Epithelial cell of proximal tubule (primary cell): ENCODE results near the gene BBS9. TPM values are rescaled to one million over a fixed set of nuclear protein-coding genes. Genes with fewer than 3 reads are reported as not detected.

ENCODE experiments used
- DNase-seq: peaks from one replicate; pipeline ENCODE4 v3.0.0-alpha.2; 2011; ENCODE audit warnings: low read depth
- H3K4me3 ChIP-seq: 2 replicates; pipeline ENCODE4 v1.5.1; 2011; ENCODE audit warnings: low read depth, mild to moderate bottlenecking, low read length
- CTCF ChIP-seq: conservative IDR thresholded peaks from 2 replicates; pipeline ENCODE4 v1.5.1; 2012; ENCODE audit warnings: low read depth, mild to moderate bottlenecking, low read length
- total RNA-seq: library from RNA; depleted of rRNA; stranded (reverse); fragments of >200 nt; gene quantifications from 2 replicates; pipeline ENCODE4 v1.2.3, GENCODE V29; 2015

BBS9 gene
- total RNA-seq, 1 donor from 2014 or later, result 4.4 TPM

- H3K4me3 ChIP-seq, result no peak overlapping the region
- no peak for TF ChIP-seq CTCF
- DNase-seq, result no peak
Measured at GRCh38 chr7:33556472-33556871, 427.1 kb downstream of the BBS9 start.

- no peak for TF ChIP-seq CTCF
- no peak overlapping the region for H3K4me3 ChIP-seq
- DNase-seq, result no peak
Measured at GRCh38 chr7:33558549-33559323, 429.4 kb downstream of the BBS9 start.

- no peak for TF ChIP-seq CTCF
- no peak overlapping the region for H3K4me3 ChIP-seq
- no peak for DNase-seq
Measured at GRCh38 chr7:33559324-33559710, 430.0 kb downstream of the BBS9 start.

GRCh38 chr7:33562996-33563395 lies 433.6 kb downstream of the BBS9 start:
- DNase-seq, result no peak
- H3K4me3 ChIP-seq, result no peak overlapping the region
- no peak for TF ChIP-seq CTCF

GRCh38 chr7:33563651-33564050 lies 434.3 kb downstream of the BBS9 start:
- DNase-seq, result no peak
- no peak overlapping the region for H3K4me3 ChIP-seq
- TF ChIP-seq CTCF, result no peak

GRCh38 chr7:33578166-33578565 lies 448.8 kb downstream of the BBS9 start:
- no peak for DNase-seq
- no peak for TF ChIP-seq CTCF
- H3K4me3 ChIP-seq, result no peak overlapping the region

- no peak for DNase-seq
- TF ChIP-seq CTCF, result no peak
- no peak overlapping the region for H3K4me3 ChIP-seq
Measured at GRCh38 chr7:33578881-33579672, 449.7 kb downstream of the BBS9 start.
